BJ (cell line): ENCODE data around the gene RAB10. TPM values are rescaled to one million over a fixed set of nuclear protein-coding genes. Genes with fewer than 3 reads are reported as not detected.

ENCODE experiments used
- CTCF ChIA-PET: fragments of 350-600 bp; formaldehyde crosslinking; extraction: SDS; loops from one replicate; lab custom pipeline; 2021; ENCODE audit warnings: antibody characterized with exemption, inconsistent platforms; lab: Yijun Ruan, JAX
- POLR2A ChIA-PET: fragments of 300-600 bp; sonication (Branson Sonifier 250); formaldehyde crosslinking; extraction: SDS; loops from one replicate; lab custom pipeline; 2021; ENCODE audit warnings: antibody characterized with exemption; lab: Charles Lee
- DNase-seq: peaks from one replicate; pipeline ENCODE4 v3.0.0-alpha.2; 2011; ENCODE audit warnings: low read depth
- H3K27me3 ChIP-seq: 2 replicates; pipeline ENCODE4 v1.6.0; 2011; ENCODE audit warnings: low read length; ENCODE audit not compliant: control insufficient read depth, insufficient read depth
- H3K36me3 ChIP-seq: 2 replicates; pipeline ENCODE4 v1.5.1; 2011; ENCODE audit warnings: low read length; ENCODE audit not compliant: control insufficient read depth, insufficient read depth
- H3K4me3 ChIP-seq: 2 replicates; pipeline ENCODE4 v1.5.1; 2011; ENCODE audit warnings: low read depth, mild to moderate bottlenecking, control low read depth, low read length
- CTCF ChIP-seq: IDR thresholded peaks from 2 replicates; pipeline ENCODE4 v1.5.1; 2011; ENCODE audit warnings: low read depth, mild to moderate bottlenecking, control low read depth, inconsistent platforms, low read length, moderate library complexity; ENCODE audit not compliant: insufficient read depth
- polyA plus RNA-seq: library from polyadenylated mRNA; depleted of rRNA; stranded (reverse); fragments of >200 nt; gene quantifications from 2 replicates; pipeline ENCODE4 v1.2.3, GENCODE V29; 2011

RAB10 gene
- polyA plus RNA-seq, 1 experiment = 50.5 TPM

GRCh38 chr2:26136451-26136850 lies 102.6 kb downstream of the RAB10 start:
- POLR2A ChIA-PET = interaction anchor here (0.7 kb wide), 1 partner anchor 14 kb away, joined by 3 read pairs; no protein-coding TSS in a partner anchor
- no peak for DNase-seq
- TF ChIP-seq CTCF = no peak
- Histone ChIP-seq H3K4me3 (no peak overlapping the region), H3K27me3 (no peaks in the 10 kb centered on the region), H3K36me3 (peaks cover 3% of the 10 kb centered on the region; the same call in 1 of the 2 replicates)
- CTCF ChIA-PET = interaction anchor here (0.8 to 1.3 kb wide), 3 partner anchors 9 to 157 kb away, joined by 3 to 5 read pairs (median 3); no protein-coding TSS in a partner anchor

- Histone ChIP-seq H3K36me3 (peaks cover 2% of the 10 kb centered on the region; the same call in 1 of the 2 replicates), H3K27me3 (no peaks in the 10 kb centered on the region), H3K4me3 (no peak overlapping the region)
- no peak for DNase-seq
- ChIA-PET CTCF (interaction anchor here (0.7 kb wide), 1 partner anchor 1215 kb away, joined by 4 read pairs; no protein-coding TSS in a partner anchor), POLR2A (no interaction called here)
- no peak for TF ChIP-seq CTCF
Observed at GRCh38 chr2:26139269-26140183, 105.6 kb downstream of the RAB10 start.

- no peak for TF ChIP-seq CTCF
- CTCF ChIA-PET = interaction anchor here (0.8 to 1.9 kb wide), 3 partner anchors 150 to 190 kb away, joined by 3 to 7 read pairs (median 4); no protein-coding TSS in a partner anchor
- POLR2A ChIA-PET = no interaction called here
- H3K36me3 ChIP-seq = no peaks in the 10 kb centered on the region
- DNase-seq = no peak
- H3K4me3 ChIP-seq = no peak overlapping the region
- H3K27me3 ChIP-seq = no peaks in the 10 kb centered on the region
Observed at GRCh38 chr2:26141145-26141769, 107.4 kb downstream of the RAB10 start.

GRCh38 chr2:26144031-26144430 lies 110.1 kb downstream of the RAB10 start:
- no peak for TF ChIP-seq CTCF
- Histone ChIP-seq H3K4me3 (no peak overlapping the region), H3K36me3 (no peaks in the 10 kb centered on the region), H3K27me3 (no peaks in the 10 kb centered on the region)
- no peak for DNase-seq
- POLR2A ChIA-PET = no interaction called here
- CTCF ChIA-PET = interaction anchor here (0.7 to 4.5 kb wide), 11 partner anchors 11 to 196 kb away, joined by 3 to 25 read pairs (median 5); no protein-coding TSS in a partner anchor
